ENCODE data around the gene ZNF680. TPM values are rescaled to one million over a fixed set of nuclear protein-coding genes. Genes with fewer than 3 reads are reported as not detected.
"Not testable (repeated sequence)": the region's sequence is repeated elsewhere in the genome, so short reads cannot be mapped to it uniquely, and the experiment has no call there.

Gene ZNF680
- total RNA-seq, 2 experiments from 2014 or later, result 13.6 to 13.7 TPM

DNA sequence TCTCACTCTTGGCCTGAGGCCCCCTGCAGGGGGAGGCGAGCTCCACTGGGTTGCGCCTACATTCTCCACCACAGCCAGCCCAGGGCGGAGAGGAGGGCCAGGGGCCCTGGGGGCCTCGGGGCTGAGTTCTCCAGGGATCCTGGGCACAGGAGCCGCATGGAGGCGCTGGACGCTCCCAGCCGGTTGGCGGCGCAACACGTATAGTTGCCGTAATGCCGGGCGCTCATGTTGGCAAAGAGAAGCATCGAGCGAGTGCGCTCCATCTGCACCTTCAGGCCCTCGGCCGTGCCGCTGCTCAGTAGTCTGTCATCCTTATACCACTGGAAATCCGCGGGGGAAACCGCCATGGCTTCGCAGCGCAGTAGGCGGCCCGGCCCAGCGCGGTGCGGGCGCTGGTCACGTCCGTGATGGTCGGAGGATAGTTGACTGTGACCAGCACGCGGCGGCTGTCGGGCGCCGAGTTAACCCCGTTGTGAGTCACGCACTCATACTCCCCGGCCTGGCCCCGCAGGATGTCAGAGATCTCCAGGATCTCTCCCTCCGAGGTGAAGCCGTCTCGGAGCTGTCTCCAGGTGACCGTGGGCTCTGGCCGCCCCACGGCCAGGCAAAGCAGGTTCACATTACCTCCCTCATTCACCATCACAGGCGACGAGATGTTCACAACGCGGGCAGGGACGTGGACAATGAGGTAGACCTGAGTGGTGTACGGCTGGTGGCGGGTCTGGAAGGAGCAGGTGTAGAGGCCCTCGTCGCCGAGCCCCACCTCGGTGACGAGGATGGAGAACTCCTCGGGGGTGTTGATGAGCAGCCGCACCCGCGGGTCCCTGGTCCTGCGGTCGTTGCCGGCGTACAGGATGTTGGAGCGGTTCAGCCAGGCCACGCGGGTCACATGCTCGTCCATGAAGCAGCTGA lies 6.8 kb upstream of the ZNF680 start:
- intact Hi-C loops (cut with micrococcal nuclease), result loop anchor here (10.0 kb wide), 1 partner anchor 115 kb away; no protein-coding TSS in a partner anchor
- CTCF ChIA-PET; H3K9me3 Mint-ChIP-seq; POLR2A ChIA-PET; H3K4me1 Mint-ChIP-seq (ENCODE audit: low read depth): not testable (repeated sequence)
- Mint-ChIP-seq H3K36me3 (ENCODE audit: low read depth) (peaks cover 10% of the 10 kb centered on the region), H3K4me3 (peak overlapping the region; percentile 75), H3K27me3 (peaks cover 16% of the 10 kb centered on the region), H3K27ac (peak overlapping the region; percentile 81)
- ATAC-seq (peak; percentile 70), DNase-seq (peak; percentile 63)
- TF ChIP-seq, protein P1, sequence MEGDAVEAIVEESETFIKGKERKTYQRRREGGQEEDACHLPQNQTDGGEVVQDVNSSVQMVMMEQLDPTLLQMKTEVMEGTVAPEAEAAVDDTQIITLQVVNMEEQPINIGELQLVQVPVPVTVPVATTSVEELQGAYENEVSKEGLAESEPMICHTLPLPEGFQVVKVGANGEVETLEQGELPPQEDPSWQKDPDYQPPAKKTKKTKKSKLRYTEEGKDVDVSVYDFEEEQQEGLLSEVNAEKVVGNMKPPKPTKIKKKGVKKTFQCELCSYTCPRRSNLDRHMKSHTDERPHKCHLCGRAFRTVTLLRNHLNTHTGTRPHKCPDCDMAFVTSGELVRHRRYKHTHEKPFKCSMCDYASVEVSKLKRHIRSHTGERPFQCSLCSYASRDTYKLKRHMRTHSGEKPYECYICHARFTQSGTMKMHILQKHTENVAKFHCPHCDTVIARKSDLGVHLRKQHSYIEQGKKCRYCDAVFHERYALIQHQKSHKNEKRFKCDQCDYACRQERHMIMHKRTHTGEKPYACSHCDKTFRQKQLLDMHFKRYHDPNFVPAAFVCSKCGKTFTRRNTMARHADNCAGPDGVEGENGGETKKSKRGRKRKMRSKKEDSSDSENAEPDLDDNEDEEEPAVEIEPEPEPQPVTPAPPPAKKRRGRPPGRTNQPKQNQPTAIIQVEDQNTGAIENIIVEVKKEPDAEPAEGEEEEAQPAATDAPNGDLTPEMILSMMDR (IDR thresholded peaks at IDR 0.05), result peak; percentile 41

DNA sequence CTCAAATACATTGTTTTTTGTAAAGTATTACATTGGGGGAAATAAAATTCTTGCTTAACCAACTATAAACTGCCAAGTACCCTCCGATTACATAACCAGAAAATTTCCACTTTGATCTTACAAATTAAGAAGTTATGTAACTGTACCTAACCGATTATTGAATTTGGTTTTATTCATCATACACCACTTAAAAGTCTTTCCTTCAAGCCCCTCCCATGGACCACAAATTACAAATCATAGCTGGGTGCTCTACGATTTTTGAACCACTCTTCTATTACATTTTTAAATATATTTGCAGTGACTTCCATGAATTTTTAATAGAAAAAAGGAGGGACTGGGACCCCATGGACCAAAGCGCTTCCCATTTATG lies 630 bp downstream of the ZNF680 start:
- Mint-ChIP-seq H3K36me3 (ENCODE audit: low read depth) (peaks cover 34% of the 10 kb centered on the region), H3K9me3 (peaks cover 7% of the 10 kb centered on the region), H3K4me1 (ENCODE audit: low read depth) (peaks cover 20% of the 10 kb centered on the region), H3K27me3 (no peaks in the 10 kb centered on the region), H3K4me3 (peak overlapping the region; percentile 100), H3K27ac (peak overlapping the region; percentile 100)
- ChIA-PET POLR2A (interaction anchor here (1.5 to 1.9 kb wide), 2 partner anchors 105 to 248 kb away, joined by 3 to 7 read pairs; partner anchors contain the start of gene ZNF736), CTCF (interaction anchor here (1.3 to 1.9 kb wide), 3 partner anchors 10 to 255 kb away, joined by 3 to 5 read pairs (median 4); no protein-coding TSS in a partner anchor)
- intact Hi-C loops (cut with micrococcal nuclease), result loop anchor here (10.0 kb wide), 1 partner anchor 123 kb away; no protein-coding TSS in a partner anchor
- DNase-seq (no peak), ATAC-seq (no peak)
- TF ChIP-seq, protein P1 (IDR thresholded peaks at IDR 0.05), result no peak

DNA sequence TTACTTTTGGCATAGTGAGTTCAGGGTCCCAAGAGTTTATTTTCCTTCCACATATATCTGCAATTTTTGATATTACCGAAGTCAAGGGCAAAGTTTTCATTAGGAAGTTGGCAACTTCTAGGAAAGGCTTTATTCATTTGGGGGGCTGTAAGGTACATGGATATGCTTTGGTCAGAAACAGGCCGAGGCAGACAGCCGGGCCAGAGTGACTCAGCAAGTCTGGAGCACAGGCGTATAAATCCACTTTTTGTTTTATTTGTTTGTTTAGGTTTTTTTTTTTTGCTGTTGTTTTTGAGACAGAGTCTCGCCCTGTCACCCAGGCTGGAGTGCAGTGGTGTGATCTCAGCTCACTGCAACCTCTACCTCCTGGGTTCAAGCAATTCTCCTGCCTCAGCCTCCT lies 3.7 kb downstream of the ZNF680 start:
- ATAC-seq (no peak), DNase-seq (no peak)
- H3K27me3 Mint-ChIP-seq, result no peaks in the 10 kb centered on the region
- POLR2A ChIA-PET, result no interaction called here
- peaks cover 29% of the 10 kb centered on the region for H3K4me1 Mint-ChIP-seq (ENCODE audit: low read depth)
- H3K27ac Mint-ChIP-seq, result peak overlapping the region; percentile 4
- H3K9me3 Mint-ChIP-seq, result peaks cover 18% of the 10 kb centered on the region
- CTCF ChIA-PET, result no interaction called here
- intact Hi-C loops (cut with micrococcal nuclease), result no loop called here
- no peak overlapping the region for H3K4me3 Mint-ChIP-seq
- TF ChIP-seq, protein P1 (IDR thresholded peaks at IDR 0.05), result no peak
- H3K36me3 Mint-ChIP-seq (ENCODE audit: low read depth), result peaks cover 57% of the 10 kb centered on the region

DNA sequence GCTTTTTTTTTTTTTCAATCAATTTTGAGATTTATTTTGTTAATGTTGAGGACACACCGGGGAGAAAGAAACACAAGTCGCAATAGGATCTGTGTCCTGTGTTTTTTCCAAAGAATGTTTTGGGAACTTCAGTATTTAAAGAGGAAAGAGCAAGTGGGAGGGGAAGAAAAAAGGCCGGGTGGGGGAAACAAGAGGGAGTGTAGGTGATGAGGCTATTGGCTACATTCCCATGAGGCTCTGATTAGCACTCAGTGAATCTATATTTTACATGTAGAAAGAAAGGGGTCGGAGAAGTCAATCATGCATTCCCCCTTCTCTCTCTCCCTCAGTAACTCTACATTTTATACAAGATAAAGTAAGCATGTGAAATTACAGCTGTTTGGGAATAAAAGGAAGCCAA lies 4.1 kb downstream of the ZNF680 start:
- TF ChIP-seq, protein P1 (IDR thresholded peaks at IDR 0.05), result no peak
- ChIA-PET POLR2A (no interaction called here), CTCF (no interaction called here)
- H3K36me3 Mint-ChIP-seq (ENCODE audit: low read depth), result peaks cover 57% of the 10 kb centered on the region
- H3K27ac Mint-ChIP-seq, result no peak overlapping the region
- no peaks in the 10 kb centered on the region for H3K27me3 Mint-ChIP-seq
- H3K4me3 Mint-ChIP-seq, result no peak overlapping the region
- intact Hi-C loops (cut with micrococcal nuclease), result no loop called here
- ATAC-seq, result no peak
- peaks cover 18% of the 10 kb centered on the region for H3K9me3 Mint-ChIP-seq
- peaks cover 25% of the 10 kb centered on the region for H3K4me1 Mint-ChIP-seq (ENCODE audit: low read depth)
- no peak for DNase-seq

DNA sequence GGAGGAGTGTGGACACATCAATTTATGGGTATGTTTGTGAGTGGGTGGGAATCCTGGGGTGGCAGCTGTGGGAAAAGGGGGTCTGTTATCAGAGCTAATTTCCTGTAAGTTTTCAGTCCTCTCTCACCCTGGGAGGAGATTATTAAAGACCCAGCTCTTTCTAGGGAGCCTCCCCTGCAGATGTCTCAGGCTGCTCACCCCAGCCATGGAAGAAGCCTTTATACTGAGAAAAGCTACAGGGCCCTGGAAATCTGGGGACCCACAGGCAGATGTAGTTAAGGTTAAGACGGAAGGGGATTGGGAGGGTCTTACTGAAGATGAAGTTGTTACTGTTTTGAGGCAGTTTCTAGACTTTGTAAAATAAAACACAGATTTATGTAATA lies 4.6 kb downstream of the ZNF680 start:
- intact Hi-C loops (cut with micrococcal nuclease), result no loop called here
- H3K9me3 Mint-ChIP-seq, result peaks cover 18% of the 10 kb centered on the region
- H3K27ac Mint-ChIP-seq, result no peak overlapping the region
- peaks cover 22% of the 10 kb centered on the region for H3K4me1 Mint-ChIP-seq (ENCODE audit: low read depth)
- H3K4me3 Mint-ChIP-seq, result no peak overlapping the region
- H3K27me3 Mint-ChIP-seq, result no peaks in the 10 kb centered on the region
- peaks cover 61% of the 10 kb centered on the region for H3K36me3 Mint-ChIP-seq (ENCODE audit: low read depth)
- ATAC-seq (no peak), DNase-seq (no peak)
- TF ChIP-seq, protein P1 (IDR thresholded peaks at IDR 0.05), result no peak
- ChIA-PET CTCF (no interaction called here), POLR2A (no interaction called here)
